Heart left ventricle (tissue), 13 donors: ENCODE measurements around the gene RPS26.

Source experiments
- POLR2A ChIP-seq, 2 donors: fragments of 450-650 bp; IDR thresholded peaks; one replicate each; pipeline ENCODE4 v1.6.1; 2017; ENCODE audit warnings: antibody characterized with exemption in 2 of 2, mild to moderate bottlenecking in 2 of 2, moderate library complexity in 2 of 2
- TF ChIP-seq, protein P1 (sequence below), 12 donors: fragments of 200-600 bp; sonication (generic) in 4 of 12; IDR thresholded peaks; one replicate each; pipeline versions ENCODE4 v1.5.0 to v1.8.0; 2018 to 2022; ENCODE audit warnings: antibody characterized with exemption in 12 of 12, mild to moderate bottlenecking in 5 of 12
- donor health status: ischemic (EF 13 %, LVEDD 7.1; RV severe dilation, severe dysfunction).
- donor health status: DM: no; HTN: yes; CAD: no.
- donor health status: DM: no; HTN: no; CAD: no.
- donor health status: ischemic (EF 25% LVEDD 6.9; RV normal size, moderate dysfunction).
- donor health status: ischemic (EF 25% LVEDD 5.7; RV mildly dilated, moderate dysfunction).
- donor health status: ischemic (EF 35%, LVEDD 5.7; RV mildly dilated, moderate dysfunction).
- donor health status: nonischemic (EF 11% LVEDD 7.7; RV severe dilation, severe dysfunction).
- donor health status: DM: yes; HTN: yes; CAD: no.
- donor health status: PGD.
- donor health status: ischemic (EF 29% LVEDD 5.4; RV normal size, mild dysfunction).
- donor health status: nonischemic (EF 23%, LVEDD 6.1; RV moderate dilation, normal function).

DNA sequence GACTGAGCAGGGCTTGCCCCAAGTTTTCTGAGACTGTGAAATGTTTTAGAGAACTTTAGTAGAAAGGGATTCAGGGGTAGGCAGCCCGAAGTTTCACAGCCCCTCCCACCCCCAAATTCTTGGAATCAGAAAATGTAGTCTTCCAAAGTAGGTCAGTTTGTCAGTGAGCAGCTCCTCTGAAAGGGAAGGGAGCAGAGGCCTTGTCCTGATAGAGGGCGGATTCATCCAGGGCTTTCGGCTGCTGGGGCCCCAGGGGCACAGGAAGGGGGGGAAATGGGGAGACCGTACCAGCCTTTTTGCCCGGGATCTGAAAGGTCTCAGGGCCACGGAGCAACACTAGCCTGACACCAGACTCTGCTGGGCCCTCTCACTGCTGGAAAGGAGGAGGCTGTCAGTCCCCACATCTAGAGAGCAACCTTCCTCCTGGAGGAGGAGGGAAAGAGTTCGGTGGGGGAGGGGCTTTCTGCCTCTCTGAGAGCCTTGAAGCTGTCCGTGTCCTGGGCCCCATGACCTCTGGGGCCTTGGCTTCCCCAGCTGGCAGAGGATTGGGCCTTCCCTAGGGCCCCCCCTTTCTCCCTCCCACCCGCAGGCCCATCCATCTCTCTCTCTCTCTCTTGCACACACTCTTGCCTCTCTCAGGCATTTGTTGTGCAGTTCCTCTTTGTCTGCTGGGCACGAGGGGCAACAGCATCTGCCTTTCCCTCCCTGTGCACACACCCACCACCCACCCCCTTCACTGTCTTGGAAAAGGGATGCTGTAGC is 21.1 kb upstream of the RPS26 start, which contains the start of gene IKZF4:
- TF ChIP-seq, protein P1, sequence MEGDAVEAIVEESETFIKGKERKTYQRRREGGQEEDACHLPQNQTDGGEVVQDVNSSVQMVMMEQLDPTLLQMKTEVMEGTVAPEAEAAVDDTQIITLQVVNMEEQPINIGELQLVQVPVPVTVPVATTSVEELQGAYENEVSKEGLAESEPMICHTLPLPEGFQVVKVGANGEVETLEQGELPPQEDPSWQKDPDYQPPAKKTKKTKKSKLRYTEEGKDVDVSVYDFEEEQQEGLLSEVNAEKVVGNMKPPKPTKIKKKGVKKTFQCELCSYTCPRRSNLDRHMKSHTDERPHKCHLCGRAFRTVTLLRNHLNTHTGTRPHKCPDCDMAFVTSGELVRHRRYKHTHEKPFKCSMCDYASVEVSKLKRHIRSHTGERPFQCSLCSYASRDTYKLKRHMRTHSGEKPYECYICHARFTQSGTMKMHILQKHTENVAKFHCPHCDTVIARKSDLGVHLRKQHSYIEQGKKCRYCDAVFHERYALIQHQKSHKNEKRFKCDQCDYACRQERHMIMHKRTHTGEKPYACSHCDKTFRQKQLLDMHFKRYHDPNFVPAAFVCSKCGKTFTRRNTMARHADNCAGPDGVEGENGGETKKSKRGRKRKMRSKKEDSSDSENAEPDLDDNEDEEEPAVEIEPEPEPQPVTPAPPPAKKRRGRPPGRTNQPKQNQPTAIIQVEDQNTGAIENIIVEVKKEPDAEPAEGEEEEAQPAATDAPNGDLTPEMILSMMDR (IDR thresholded peaks at IDR 0.05), result no peak
- no peak for TF ChIP-seq POLR2A (IDR thresholded peaks at IDR 0.05)
